ACC112 (cell line): ENCODE results near the gene AKAP9.
"Not testable (repeated sequence)": the region's sequence is repeated elsewhere in the genome, so short reads cannot be mapped to it uniquely, and the experiment has no call there.

ENCODE experiments used
- H2AFZ ChIP-seq: fragments of 200-600 bp; sonication (generic); one replicate; pipeline ENCODE4 v1.6.0; 2017; ENCODE audit warnings: antibody characterized with exemption, low read length; ENCODE audit not compliant: unreplicated experiment
- H3K27ac ChIP-seq: fragments of 200-600 bp; sonication (generic); 2 replicates; pipeline ENCODE4 v1.5.1; 2014; ENCODE audit warnings: low read depth, mild to moderate bottlenecking, antibody characterized with exemption, low read length, moderate library complexity
- H3K27me3 ChIP-seq: fragments of 200-600 bp; sonication (generic); 2 replicates; pipeline ENCODE4 v1.6.1; 2014; ENCODE audit warnings: mild to moderate bottlenecking, antibody characterized with exemption, low read length, moderate library complexity, mixed read lengths; ENCODE audit not compliant: insufficient read depth
- H3K36me3 ChIP-seq: fragments of 200-600 bp; sonication (generic); 2 replicates; pipeline ENCODE4 v1.6.1; 2016; ENCODE audit warnings: mild to moderate bottlenecking, antibody characterized with exemption, low read length, moderate library complexity, mixed read lengths; ENCODE audit not compliant: insufficient read depth
- H3K4me1 ChIP-seq: fragments of 200-600 bp; sonication (generic); one replicate; pipeline ENCODE4 v1.6.1; 2016; ENCODE audit warnings: low read length, mixed read lengths; ENCODE audit not compliant: insufficient read depth, unreplicated experiment, control insufficient read depth
- H3K4me3 ChIP-seq: fragments of 200-600 bp; sonication (generic); 2 replicates; pipeline ENCODE4 v1.5.1; 2014; ENCODE audit warnings: mild to moderate bottlenecking, low read depth, low read length
- H3K79me2 ChIP-seq: fragments of 200-600 bp; sonication (generic); one replicate; pipeline ENCODE4 v1.6.0; 2016; ENCODE audit warnings: low read length; ENCODE audit not compliant: control insufficient read depth, unreplicated experiment, insufficient read depth

AKAP9 gene

DNA sequence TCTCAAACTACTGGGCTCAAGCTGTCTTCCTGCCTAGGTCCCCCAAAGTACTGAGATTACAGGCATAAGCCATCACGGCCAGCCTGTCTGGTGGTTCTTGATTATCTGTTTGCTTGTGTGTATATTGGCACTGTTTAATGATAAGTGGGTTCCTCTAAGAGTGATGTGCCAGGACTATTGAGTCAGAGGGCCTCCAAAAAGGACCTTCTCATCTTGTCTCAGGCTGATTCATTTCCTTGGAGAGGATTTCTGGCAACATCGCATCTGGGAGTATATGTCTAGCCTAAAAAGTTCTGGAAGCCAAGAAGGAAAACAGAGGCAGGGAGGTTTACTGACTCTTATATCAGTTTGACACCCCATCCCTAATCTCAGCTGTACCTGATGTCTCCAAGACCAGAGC, 27.1 kb upstream of the AKAP9 start:
- no peaks in the 10 kb centered on the region for H3K79me2 ChIP-seq
- H3K27ac ChIP-seq = peak overlapping the region; percentile 55
- H3K36me3 ChIP-seq = no peaks in the 10 kb centered on the region
- peak overlapping the region; percentile 57 for H2AFZ ChIP-seq
- peak overlapping the region; percentile 38 for H3K4me3 ChIP-seq
- H3K27me3 ChIP-seq = no peaks in the 10 kb centered on the region
- H3K4me1 ChIP-seq = peaks cover 44% of the 10 kb centered on the region

- H3K27me3 ChIP-seq = no peaks in the 10 kb centered on the region
- peaks cover 44% of the 10 kb centered on the region for H3K4me1 ChIP-seq
- no peak overlapping the region for H3K4me3 ChIP-seq
- peak overlapping the region; percentile 66 for H2AFZ ChIP-seq
- peak overlapping the region; percentile 0; the same call in 1 of the 2 replicates for H3K27ac ChIP-seq
- no peaks in the 10 kb centered on the region for H3K36me3 ChIP-seq
- H3K79me2 ChIP-seq = no peaks in the 10 kb centered on the region
Observed at GRCh38 chr7:91915401-91916050, 25.1 kb upstream of the AKAP9 start.

- H3K4me3 ChIP-seq = no peak overlapping the region
- no peaks in the 10 kb centered on the region for H3K79me2 ChIP-seq
- H3K4me1 ChIP-seq = peaks cover 44% of the 10 kb centered on the region
- no peaks in the 10 kb centered on the region for H3K36me3 ChIP-seq
- no peaks in the 10 kb centered on the region for H3K27me3 ChIP-seq
- peak overlapping the region; percentile 52 for H2AFZ ChIP-seq
- no peak overlapping the region for H3K27ac ChIP-seq
Observed at GRCh38 chr7:91916051-91916440, 24.6 kb upstream of the AKAP9 start.

GRCh38 chr7:91918356-91918755, 22.3 kb upstream of the AKAP9 start:
- peaks cover 29% of the 10 kb centered on the region for H3K4me1 ChIP-seq
- no peaks in the 10 kb centered on the region for H3K36me3 ChIP-seq
- no peak overlapping the region for H2AFZ ChIP-seq
- no peak overlapping the region for H3K27ac ChIP-seq
- no peak overlapping the region for H3K4me3 ChIP-seq
- H3K79me2 ChIP-seq = no peaks in the 10 kb centered on the region
- no peaks in the 10 kb centered on the region for H3K27me3 ChIP-seq

DNA sequence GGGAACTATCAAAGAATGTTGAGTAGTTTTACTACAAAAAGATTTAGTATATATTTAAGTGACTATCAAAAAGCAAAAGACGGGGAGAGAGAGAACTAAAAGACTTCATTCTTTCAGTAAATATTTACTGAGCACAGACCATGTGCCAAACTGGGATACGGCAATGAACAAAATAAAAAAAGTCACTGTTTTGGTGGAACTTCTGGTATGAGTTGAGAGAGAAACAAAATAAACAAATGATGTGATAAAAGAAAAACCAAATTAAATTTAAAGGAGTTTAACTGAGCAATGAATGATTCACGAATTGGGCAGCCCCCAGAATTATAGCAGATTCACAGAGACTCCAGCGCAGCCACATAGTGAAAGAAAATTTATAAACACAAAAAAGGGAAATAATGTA, 17.8 kb upstream of the AKAP9 start:
- Histone ChIP-seq H2AFZ (no peak overlapping the region), H3K36me3 (no peaks in the 10 kb centered on the region), H3K4me3 (no peak overlapping the region), H3K4me1 (no peaks in the 10 kb centered on the region), H3K79me2 (no peaks in the 10 kb centered on the region), H3K27ac (no peak overlapping the region), H3K27me3 (no peaks in the 10 kb centered on the region)

DNA sequence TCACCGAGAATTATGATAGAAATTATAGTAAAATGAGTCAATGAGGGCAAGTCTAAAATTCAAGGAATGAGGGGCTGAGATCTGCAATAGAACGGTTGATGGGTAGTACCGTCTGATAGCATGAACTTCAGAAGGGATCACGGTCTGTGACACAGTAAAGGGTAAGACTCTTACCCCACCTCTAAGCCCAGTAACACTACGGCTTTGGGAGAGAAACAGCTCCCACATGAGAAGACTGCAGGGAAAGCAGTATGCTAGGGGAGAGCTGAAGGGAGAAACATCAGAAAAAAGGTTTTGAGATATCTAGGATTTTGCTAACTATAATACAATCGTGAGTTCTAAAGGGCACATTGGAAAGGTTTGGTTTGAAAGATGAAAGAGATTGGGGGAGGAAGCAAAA, 12.8 kb upstream of the AKAP9 start:
- no peak overlapping the region for H3K4me3 ChIP-seq
- no peak overlapping the region for H2AFZ ChIP-seq
- no peaks in the 10 kb centered on the region for H3K36me3 ChIP-seq
- no peak overlapping the region for H3K27ac ChIP-seq
- H3K27me3 ChIP-seq = no peaks in the 10 kb centered on the region
- no peaks in the 10 kb centered on the region for H3K79me2 ChIP-seq
- H3K4me1 ChIP-seq = no peaks in the 10 kb centered on the region

DNA sequence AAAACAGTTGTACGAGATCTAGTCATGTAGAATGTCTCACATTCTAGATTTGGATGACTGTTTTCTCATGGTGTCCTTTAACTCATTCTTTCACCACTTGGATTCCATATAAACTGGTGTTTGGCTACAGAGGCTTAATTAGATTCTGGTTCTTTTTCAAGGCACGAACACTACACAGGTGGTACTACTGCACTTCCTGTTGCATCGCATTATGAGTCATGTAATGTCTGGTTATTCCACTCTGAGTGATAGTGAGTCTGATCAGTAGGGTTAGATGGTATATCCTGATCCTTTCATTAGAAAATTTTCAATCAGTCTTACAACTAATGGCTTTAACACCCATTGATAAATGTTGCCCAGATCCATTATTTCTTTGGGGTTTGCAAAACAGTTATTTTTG, 11.2 kb upstream of the AKAP9 start:
- Histone ChIP-seq H3K36me3 (no peaks in the 10 kb centered on the region), H3K79me2 (no peaks in the 10 kb centered on the region), H2AFZ (no peak overlapping the region), H3K4me3 (no peak overlapping the region), H3K27me3 (no peaks in the 10 kb centered on the region), H3K4me1 (no peaks in the 10 kb centered on the region), H3K27ac (no peak overlapping the region)

- H3K36me3 ChIP-seq = no peaks in the 10 kb centered on the region
- H3K79me2 ChIP-seq = peaks cover 28% of the 10 kb centered on the region
- H3K4me1 ChIP-seq = peaks cover 10% of the 10 kb centered on the region
- peak overlapping the region; percentile 86 for H2AFZ ChIP-seq
- peak overlapping the region; percentile 75; the same call in 1 of the 2 replicates for H3K27ac ChIP-seq
- peak overlapping the region; percentile 91 for H3K4me3 ChIP-seq
- H3K27me3 ChIP-seq = no peaks in the 10 kb centered on the region
Observed at GRCh38 chr7:91940171-91940570, 491 bp upstream of the AKAP9 start.

DNA sequence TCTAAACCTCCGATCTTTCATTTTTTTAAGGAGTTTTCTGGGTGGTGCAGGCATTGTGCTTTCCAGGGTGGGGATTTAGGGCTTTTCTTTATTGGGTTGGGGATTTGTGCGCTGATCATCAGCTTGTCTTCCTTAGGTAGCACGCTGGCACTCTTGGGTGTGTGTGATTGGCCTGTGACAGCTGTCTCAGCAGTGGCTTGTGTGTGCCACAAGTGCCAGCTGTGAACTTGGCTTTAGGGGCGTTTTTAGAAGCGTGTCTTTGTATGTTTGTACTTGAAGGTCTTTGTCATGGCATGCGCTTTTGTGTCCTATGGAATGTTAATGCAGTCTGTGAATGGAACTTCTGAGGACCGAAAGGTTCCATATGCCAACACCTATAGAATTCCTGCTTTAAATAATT, 788 bp downstream of the AKAP9 start:
- peaks cover 34% of the 10 kb centered on the region for H3K79me2 ChIP-seq
- peak overlapping the region; percentile 75 for H3K27ac ChIP-seq
- H3K36me3 ChIP-seq = no peaks in the 10 kb centered on the region
- peak overlapping the region; percentile 91 for H3K4me3 ChIP-seq
- H2AFZ ChIP-seq = peak overlapping the region; percentile 86
- H3K4me1 ChIP-seq = peaks cover 19% of the 10 kb centered on the region
- H3K27me3 ChIP-seq = no peaks in the 10 kb centered on the region

DNA sequence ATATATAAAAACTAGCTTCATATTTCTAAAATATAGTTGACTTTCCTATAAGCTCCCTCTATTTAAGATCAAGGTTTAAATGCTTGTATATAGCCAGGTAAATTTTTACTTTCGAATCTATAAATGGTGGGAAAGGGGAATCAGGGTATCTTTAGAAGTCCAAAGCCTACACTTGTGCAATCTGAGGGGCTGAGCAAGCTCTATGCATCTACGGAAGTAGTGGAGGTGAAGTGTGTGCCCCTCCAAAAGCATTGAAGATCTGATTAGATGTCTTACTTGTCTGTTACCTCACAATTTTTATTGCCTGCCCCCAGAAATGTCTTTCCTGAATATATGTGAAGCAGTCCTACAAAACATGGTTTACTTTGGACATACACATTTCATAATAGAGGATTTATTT, 1.6 kb downstream of the AKAP9 start:
- no peaks in the 10 kb centered on the region for H3K36me3 ChIP-seq
- H2AFZ ChIP-seq = no peak overlapping the region
- peak overlapping the region; percentile 91 for H3K4me3 ChIP-seq

DNA sequence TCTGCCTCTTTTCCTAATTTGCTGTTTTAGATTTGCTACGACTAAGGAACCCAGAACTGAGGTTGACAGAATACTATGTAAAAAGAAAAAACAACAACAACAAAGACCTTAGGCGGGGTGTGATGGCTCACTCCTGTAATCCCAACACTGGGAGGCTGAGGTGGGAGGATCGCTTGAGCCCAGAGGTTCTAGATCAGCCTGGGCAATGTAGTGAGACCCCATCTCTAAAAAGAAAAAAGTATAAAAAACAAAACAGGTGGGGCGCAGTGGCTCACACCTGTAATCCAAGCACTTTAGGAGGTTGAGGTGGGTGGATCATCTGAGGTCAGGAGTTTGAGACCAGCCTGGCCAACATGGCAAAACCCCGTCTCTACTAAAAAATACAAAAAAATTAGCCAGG, 4.3 kb downstream of the AKAP9 start:
- H3K27ac ChIP-seq, H3K27me3 ChIP-seq, H3K36me3 ChIP-seq, H3K4me3 ChIP-seq, H2AFZ ChIP-seq: not testable (repeated sequence)
- peaks cover 13% of the 10 kb centered on the region for H3K4me1 ChIP-seq
- peaks cover 56% of the 10 kb centered on the region for H3K79me2 ChIP-seq

More for the DNA sequence above, 1.6 kb downstream of the AKAP9 start:
- peaks cover 20% of the 10 kb centered on the region for H3K4me1 ChIP-seq
- no peak overlapping the region for H3K27ac ChIP-seq
- no peaks in the 10 kb centered on the region for H3K27me3 ChIP-seq
- peaks cover 36% of the 10 kb centered on the region for H3K79me2 ChIP-seq
